H1 (cell line): ENCODE data around the gene DDHD1. TPM values are rescaled to one million over a fixed set of nuclear protein-coding genes. Genes with fewer than 3 reads are reported as not detected.

Experiments used
- BACH1 ChIP-seq: IDR thresholded peaks from 2 replicates; pipeline ENCODE4 v1.6.1; 2012; ENCODE audit warnings: low read length, improper control_type of control experiment
- GTF2F1 ChIP-seq: IDR thresholded peaks from 2 replicates; pipeline ENCODE4 v1.6.1; 2012; ENCODE audit warnings: low read depth, low read length, improper control_type of control experiment, borderline replicate concordance
- NRF1 ChIP-seq: IDR thresholded peaks from 2 replicates; pipeline ENCODE4 v1.6.1; 2011; ENCODE audit warnings: mild to moderate bottlenecking, low read depth, low read length, improper control_type of control experiment
- POLR2A ChIP-seq, 2 experiments: IDR thresholded peaks; 1 replicate in 1 of 2; 2 replicates in 1 of 2; pipeline ENCODE4 v1.6.1; 2011; ENCODE audit warnings: low read depth in 2 of 2, low read length in 2 of 2, mild to moderate bottlenecking in 2 of 2; ENCODE audit errors: control extremely low read depth in 1 of 2
- SIRT6 ChIP-seq: IDR thresholded peaks from one replicate; pipeline ENCODE4 v1.7.1; 2012; ENCODE audit warnings: low read length, inconsistent platforms
- SIX5 ChIP-seq: IDR thresholded peaks from 2 replicates; pipeline ENCODE4 v1.6.1; 2011; ENCODE audit warnings: mild to moderate bottlenecking, low read depth, low read length
- polyA plus RNA-seq, 7 experiments: library from polyadenylated mRNA; depleted of rRNA in 3 of 7; stranded (reverse) in 5 of 7; unstranded in 2 of 7; fragments of >200 nt in 5 of 7; fragments of 200-250 nt in 2 of 7; gene quantifications; 1 replicate in 5 of 7; 2 replicates in 1 of 7; 4 replicates in 1 of 7; pipeline versions ENCODE4 v1.2.1 to v1.2.3, GENCODE V29; 2011 to 2013; ENCODE audit warnings: missing spikeins in 2 of 7, mixed read lengths in 2 of 7
- total RNA-seq: library from RNA; stranded (reverse); fragmentation: NEBNext Ultra II Directional; extraction: Animal tissue kit (Norgen Biotek cat#: 25700); gene quantifications from 2 replicates; pipeline ENCODE4 v1.2.1, GENCODE V29; 2021
- TF ChIP-seq, protein P1 (sequence below), 3 experiments: IDR thresholded peaks; 1 replicate in 2 of 3; 2 replicates in 1 of 3; pipeline versions ENCODE4 v1.5.1 to v1.6.1; 2011; ENCODE audit warnings: low read length in 3 of 3, mild to moderate bottlenecking in 3 of 3, inconsistent platforms in 2 of 3, low read depth in 1 of 3, moderate library complexity in 1 of 3; ENCODE audit not compliant: insufficient read depth in 1 of 3; ENCODE audit errors: control extremely low read depth in 1 of 3

DDHD1 gene
- total and polyA plus RNA-seq, 2 of the 8 experiments (the other 6 are each of a cell fraction or from before 2014, with no cell fraction given) = 3.6 to 16.0 TPM

DNA sequence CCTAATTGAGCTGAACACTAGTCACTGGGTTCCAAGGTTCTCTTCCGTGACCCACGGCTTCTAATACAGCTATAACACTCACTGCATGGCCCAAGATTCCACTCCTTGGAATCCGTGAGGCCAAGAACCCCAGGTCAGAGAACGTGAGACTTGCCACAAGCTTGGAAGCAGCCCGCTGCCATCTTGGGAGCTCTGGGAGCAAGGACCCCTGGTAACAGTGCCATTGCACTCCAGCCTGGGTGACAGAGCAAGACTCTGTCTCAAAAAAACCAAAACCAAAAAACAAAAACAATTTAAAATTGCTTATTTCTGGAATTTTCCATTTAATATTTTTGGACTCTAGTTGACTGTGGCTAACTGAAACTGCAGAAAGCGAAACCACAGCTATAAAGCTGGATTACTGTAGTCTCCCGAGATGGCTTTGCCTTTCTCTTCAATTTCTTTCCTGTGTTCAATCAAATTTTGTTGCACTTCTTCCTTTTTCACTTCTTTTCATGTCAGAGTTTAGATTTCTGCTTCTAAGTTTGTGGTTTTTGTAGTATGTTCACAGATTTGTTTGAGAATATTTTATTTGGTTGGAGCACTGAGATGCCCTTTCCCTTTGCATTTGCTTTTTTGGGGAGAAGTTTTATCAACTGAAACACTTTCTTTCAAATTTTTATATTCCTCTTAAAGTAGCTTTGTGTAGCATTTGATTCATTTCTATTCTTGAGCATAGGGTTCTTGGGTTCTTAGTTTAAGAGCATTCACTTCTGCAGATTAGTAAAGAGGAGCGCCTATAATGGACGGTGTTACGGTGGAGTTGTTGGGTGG, 44.6 kb downstream of the DDHD1 start (continued):
- TF ChIP-seq, protein P1, sequence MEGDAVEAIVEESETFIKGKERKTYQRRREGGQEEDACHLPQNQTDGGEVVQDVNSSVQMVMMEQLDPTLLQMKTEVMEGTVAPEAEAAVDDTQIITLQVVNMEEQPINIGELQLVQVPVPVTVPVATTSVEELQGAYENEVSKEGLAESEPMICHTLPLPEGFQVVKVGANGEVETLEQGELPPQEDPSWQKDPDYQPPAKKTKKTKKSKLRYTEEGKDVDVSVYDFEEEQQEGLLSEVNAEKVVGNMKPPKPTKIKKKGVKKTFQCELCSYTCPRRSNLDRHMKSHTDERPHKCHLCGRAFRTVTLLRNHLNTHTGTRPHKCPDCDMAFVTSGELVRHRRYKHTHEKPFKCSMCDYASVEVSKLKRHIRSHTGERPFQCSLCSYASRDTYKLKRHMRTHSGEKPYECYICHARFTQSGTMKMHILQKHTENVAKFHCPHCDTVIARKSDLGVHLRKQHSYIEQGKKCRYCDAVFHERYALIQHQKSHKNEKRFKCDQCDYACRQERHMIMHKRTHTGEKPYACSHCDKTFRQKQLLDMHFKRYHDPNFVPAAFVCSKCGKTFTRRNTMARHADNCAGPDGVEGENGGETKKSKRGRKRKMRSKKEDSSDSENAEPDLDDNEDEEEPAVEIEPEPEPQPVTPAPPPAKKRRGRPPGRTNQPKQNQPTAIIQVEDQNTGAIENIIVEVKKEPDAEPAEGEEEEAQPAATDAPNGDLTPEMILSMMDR (IDR thresholded peaks at IDR 0.05; ENCODE audit: control extremely low read depth in 1 of 3, insufficient read depth in 1 of 3, low read depth in 1 of 3, low read length in 3 of 3) = no peak
- TF ChIP-seq POLR2A (IDR thresholded peaks at IDR 0.05; ENCODE audit: control extremely low read depth in 1 of 2, low read depth in 2 of 2, low read length in 2 of 2) = no peak
- no peak for TF ChIP-seq NRF1
- TF ChIP-seq SIX5 = no peak
- TF ChIP-seq GTF2F1 = no peak
- no peak for TF ChIP-seq SIRT6
- TF ChIP-seq BACH1 = no peak
